C1 segment of cervical spinal cord (tissue), 14 donors: Measurements from ENCODE around the gene SDHAF4.
A peak's percentile ranks its signal among the peaks of the same experiment; 100 is the strongest.
"Not testable (repeated sequence)": the region's sequence is repeated elsewhere in the genome, so short reads cannot be mapped to it uniquely, and the experiment has no call there.

Experiments
- DNase-seq, 14 donors: peaks; one replicate each; lab custom pipeline; 2025; lab: John Stamatoyannopoulos, UW

Gene SDHAF4

DNA sequence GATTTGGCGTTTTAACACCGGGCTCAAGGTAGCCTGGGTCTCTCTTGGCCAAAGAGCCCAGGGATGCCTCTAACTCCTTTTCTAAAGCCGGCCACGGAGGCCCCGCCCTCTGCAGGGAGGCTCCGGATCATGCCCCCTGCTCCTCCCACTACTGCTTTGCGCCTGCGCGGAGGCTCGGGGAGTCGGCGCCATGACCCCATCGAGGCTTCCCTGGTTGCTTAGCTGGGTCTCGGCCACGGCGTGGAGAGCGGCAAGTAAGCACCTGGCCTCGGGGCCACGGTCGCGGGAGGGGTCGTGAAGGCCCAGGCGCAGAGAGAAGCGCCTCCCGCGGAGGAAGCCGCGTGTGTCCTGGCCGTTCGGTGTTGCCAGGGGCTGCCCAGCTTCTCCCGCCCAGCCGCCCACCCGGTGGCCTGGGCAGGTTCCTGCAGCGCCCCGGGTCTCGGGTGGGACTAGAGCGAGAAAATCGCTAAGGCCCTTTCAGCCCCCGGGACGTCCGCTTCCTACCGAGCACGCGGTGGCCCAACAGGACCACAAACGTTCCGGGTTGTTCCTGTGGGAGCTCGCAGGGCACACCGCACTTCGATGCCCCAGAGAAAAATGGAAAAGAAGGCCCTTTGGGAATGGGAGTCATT, at the start of gene SDHAF4:
Gene SDHAF4 (plus strand): TSS at position 180 of the 632 bp plus-strand sequence. CDS start 11 bp downstream, at position 191.
- peak; percentile 40 to 93 (median 88) for DNase-seq

DNA sequence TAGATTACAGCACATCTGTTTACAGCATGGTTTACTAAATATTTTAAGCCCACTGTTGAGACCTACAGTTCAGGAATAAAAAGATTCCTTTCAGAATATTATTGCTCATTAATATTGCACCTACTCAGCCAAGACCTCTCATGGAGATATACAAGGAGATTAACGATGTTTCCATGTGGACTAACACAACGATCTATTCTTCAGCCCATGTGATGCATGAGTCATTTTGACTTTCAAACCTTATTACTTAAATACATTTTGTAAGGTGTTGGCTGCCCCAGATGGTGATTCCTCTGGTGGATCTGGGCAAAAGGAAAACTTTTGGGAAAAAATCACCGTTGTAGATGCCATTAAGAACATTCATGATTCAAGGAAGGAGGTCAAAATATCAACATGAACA, 48.0 kb upstream of the SDHAF4 start:
- DNase-seq, result no peak

DNA sequence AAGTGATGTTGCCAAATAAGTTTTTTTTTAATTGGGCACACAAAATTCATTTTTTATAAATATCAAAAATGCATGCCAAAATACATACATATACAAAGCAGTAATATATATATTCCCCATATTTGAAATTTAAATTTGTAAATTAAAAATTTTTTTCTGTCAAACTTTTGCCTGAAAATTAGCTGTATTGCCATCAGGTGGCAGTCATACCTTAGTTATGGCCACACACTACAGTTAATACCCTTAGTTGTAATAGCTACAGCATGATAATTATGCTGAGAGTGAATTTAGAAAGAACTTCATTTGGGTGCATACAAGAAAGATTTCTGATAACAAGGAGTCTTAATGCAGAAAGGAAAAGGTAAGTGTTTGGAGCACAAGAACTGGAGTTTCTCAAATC, 46.2 kb upstream of the SDHAF4 start:
- DNase-seq, result no peak

DNA sequence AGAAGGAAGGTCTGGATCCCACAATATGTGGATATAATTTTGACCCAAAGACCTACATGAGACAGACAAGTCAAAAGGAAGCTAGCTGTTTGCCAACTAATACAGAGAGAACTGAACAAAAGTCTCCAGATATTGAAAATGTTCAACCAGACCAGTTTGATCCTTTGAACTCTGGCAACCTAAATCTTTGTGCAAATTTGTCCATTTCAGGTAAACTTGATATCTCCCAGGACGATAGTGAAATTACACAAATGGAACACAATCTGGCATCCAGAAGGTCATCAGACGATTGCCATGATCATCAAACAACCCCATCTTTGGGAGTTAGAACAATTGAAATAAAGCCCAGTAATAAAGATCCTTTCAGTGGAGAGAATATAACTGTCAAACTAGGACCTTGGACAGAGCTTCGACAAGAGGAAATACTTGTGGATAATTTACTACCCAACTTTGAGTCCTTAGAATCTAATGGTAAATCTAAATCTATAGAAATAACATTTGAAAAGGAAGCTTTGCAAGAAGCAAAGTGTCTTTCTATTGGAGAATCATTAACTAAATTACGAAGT, 41.9 kb upstream of the SDHAF4 start:
- no peak for DNase-seq

DNA sequence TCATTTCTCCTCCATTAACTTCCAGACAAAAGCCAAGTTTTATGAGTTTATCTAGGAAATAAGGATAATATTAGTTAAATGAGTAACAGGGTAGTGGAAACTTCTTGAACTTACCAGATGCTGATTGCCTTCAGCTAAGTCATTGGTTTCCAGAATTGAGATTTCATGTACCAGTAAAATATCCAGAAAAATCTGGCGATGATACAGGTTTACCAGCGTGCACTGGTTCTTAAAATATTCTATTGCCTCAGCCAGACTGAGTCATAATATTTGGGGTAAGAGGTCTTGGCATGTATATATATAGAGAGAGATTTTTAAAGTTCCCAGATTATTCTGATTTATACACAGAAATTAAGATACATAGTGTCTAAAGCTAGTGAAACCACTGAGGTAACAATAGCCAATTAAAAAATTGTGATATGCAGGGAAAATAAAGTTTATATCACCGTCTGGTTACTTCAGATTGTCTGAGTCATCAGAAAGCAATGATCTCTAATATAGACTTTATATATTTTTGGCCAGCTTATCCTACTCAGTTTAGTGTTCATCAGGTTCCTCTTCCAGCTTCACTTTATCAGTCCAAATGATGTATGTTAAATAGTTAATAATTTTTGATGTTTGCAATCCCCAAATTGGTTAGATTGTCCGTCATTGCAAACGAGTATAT, 39.5 kb upstream of the SDHAF4 start:
- DNase-seq, result no peak

DNA sequence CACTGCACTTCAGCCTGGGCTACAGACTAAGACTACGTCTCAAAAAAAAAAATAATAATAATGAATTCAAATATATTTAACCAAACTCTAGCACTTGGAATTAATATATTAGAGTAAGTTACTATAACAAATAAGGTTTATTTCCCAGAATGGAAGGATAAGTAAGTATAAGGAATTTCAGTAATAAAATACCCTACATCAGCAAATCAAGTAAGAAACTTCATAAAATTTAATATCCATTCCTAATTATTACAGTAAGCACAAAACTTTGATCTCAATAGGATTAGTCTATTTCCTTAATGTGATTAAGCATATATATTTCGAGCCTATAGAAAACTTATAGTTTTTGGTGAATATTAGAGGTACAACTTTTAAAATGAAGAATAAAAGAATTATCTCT, 36.7 kb upstream of the SDHAF4 start:
- no peak for DNase-seq

DNA sequence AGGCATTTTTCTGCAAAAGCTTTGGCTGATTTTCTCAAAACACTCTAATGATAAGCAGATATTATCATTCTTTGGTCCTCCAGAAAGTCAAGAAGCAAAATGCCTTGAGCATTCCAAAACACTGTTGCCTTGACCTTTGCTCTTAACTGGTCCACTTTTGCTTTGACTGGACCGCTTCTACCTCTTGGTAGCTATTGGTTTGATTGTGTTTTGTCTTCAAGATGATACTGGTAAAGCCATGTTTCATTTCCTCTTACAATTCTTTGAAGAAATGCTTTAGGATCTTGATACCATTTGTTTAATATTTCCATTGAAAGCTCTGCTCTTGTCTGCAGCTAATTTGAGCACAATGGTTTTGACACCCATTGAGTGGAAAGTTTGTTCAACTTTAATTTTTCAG, 35.6 kb upstream of the SDHAF4 start:
- no peak for DNase-seq

DNA sequence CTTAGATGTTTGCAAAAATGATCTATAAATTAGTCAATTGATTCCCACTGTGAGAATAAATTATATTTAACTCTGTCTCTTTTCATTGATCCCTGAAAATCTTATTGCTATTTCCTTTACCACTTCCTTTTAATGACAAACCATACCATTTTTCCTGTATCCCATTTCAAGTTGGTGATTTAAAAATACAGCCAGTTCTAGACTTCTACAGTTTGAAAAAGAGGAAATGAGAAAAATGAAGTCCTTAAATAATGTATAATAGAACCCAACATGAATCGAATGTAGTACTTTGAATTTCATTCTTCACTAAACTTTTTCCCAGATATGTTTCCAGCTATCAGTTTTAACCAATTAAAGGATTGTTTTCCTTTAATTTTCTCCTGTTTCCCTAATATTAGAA, 29.5 kb upstream of the SDHAF4 start:
- no peak for DNase-seq

DNA sequence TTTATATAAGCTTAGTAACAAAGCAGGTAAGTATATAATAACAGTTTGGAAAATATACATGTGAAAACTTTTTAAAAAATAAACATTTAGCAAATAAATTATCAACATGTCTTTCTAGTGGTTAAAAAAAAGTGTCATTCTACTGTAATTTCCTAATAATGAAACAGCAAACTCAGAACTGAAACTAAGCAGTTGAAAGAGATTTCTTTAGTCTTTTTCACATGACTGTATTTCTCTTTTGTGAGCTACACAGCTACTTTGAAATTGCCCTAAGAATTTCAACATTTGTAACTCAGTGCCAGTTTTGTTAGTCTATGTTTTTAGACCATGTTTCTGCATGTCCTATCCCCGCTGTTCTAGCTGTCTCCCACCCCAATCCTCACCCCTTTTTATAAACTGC, 28.4 kb upstream of the SDHAF4 start:
- DNase-seq, result no peak

DNA sequence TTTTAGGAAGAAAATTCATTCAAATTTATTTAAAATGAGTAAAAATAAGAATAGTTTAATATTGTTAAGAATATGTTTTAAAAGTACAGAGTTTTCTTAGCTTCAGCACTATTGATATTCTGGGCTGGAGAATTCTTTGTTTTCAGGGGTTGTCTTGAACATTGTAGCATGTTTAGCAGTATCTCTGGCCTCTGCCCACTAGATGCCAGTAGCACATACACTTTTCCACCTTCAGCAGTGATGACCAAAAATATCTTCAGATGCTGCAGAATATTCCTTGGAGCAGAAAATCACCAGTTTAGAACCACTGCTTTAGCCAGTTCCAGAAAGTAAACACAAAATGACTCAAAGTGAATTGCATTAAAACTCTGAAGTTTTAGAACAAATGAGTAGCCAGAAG, 19.4 kb upstream of the SDHAF4 start:
- peak in 1 of 14 donors; percentile 5 for DNase-seq

DNA sequence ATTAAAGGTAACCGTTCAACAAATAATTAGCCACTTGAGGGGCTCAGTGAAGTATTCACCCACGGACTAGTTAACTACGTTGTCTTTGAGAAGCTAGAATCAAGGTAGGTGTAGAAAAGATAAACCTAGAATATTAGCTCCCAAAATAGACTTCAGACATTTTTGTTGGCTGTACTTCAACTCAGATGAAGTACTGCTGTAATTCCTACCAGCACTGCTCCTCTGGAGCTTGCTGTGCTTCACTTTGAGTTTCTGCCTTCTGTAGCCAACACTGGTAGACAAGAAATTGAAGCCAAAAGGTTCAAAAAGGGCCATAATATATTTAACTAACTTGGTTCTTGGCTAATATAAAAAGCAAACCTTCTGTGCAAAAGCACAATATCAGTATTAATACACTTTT, 18.8 kb upstream of the SDHAF4 start:
- DNase-seq, result no peak

DNA sequence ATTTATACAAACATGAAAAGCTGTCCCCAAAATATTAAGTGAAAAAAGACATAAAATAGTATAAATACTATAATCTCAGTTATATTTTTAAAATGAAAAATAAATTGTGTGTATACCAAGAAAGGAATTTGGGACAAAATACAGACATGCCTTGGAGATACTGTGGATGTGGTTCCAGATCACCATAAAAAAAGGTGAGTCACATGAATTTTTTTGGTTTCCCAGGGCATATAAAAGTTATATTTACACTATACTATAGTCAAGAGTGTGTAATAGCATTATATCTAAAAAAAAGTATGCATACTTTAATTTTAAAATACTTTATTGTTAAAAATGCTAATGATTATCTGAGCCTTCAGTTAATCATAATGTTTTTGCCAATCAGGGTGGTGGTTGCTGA, 17.4 kb upstream of the SDHAF4 start:
- no peak for DNase-seq

DNA sequence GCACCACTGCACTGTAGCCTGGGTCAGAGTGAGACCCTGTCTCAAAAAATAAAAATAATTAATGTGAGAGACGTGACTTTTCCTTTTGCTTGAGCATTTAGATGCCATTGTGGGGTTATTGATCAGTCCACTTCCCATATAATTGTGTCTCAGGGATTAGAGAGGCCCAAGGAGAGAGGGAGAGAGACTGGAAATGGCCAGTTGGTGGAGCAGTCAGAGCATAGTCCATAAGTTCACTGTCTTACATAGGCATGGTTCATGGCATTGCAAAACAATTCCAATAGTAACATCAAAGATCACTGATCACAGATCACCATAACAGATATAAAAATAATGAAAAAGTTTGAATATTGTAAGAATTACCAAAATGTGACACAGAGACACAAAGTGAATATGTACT, 15.2 kb upstream of the SDHAF4 start:
- no peak for DNase-seq

DNA sequence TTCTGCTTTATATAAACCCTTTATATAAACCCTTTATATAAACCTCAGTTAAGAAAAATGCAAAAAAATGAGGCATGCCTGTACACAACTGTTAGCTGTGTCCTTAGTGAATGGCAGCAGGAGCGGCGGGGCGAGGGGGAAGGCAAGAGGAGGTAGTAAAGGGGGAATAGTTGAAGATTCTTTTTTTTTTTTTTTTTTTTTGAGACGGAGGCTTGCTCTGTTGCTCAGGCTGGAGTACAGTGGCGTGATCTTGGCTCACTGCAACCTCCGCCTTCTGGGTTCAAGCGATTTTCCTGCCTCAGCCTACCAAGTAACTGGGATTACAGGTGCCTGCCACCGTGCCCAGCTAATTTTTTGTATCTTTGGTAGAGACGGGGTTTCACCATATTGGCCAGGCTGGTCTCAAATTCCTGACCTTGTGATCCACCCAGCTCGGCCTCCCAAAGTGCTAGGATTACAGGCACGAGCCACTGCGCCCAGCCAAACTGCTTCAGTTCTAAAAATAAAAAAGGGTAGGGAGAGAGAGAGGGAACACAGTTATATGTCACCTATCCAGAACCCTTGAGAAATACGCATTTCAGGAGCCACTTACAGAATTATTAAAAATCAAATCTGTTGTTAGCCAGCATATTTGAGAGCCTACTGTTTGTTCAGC, 14.3 kb upstream of the SDHAF4 start:
- DNase-seq, result not testable (repeated sequence)

DNA sequence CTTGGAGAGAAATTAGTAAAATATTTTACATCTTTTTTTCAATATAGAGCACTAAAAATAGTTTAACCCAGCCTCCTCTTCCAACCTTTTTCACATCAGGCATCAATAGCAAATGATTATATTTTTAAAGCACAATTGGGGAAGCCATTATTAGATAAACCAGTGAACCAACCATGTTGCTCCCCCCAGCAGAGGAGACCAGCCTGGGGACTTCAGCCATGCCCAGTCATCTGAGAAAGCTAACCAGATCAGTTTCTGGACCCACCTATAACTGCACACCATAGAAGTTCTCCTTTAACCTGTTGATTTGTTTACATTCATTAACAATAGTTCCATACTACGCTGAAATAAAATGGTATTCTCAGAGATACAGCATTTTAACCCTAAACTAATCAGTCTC, 13.8 kb upstream of the SDHAF4 start:
- DNase-seq, result no peak

DNA sequence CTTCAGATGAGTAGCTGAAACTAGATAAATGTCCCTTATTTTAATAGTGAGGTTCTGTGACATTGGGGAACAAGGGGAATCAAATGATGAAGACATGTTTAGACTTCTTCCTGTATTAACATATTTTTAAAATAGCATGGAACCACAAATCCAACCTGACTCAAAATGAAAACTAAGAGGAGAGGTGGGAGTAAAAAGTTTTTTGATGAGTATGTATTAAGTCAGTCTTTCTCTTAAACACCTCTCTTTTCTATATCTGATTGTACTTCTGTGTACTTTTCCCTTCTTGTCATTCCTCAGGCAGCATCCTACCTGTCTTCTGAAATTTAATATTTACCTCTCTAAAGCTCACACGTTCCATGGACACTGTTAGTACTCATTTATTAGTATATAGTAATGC, 8.7 kb upstream of the SDHAF4 start:
- DNase-seq, result no peak

DNA sequence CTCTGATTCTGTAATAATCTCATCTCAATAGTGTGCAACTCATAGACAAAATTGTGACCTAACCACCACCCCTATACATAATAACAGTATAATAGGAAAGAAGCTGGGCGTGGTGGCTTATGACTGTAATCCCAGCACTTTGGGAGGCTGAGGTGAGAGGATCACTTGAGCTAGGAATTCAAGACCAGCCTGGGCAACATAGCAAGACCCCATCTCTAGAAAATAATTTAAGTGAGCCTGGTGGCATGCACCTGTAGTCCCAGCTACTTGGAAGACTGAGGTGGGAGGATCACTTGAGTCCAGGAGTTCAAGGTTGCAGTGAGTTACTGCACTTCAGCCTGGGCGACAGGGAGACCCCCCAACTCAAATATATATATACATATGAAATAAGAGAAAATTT, 4.3 kb upstream of the SDHAF4 start:
- not testable (repeated sequence) for DNase-seq

DNA sequence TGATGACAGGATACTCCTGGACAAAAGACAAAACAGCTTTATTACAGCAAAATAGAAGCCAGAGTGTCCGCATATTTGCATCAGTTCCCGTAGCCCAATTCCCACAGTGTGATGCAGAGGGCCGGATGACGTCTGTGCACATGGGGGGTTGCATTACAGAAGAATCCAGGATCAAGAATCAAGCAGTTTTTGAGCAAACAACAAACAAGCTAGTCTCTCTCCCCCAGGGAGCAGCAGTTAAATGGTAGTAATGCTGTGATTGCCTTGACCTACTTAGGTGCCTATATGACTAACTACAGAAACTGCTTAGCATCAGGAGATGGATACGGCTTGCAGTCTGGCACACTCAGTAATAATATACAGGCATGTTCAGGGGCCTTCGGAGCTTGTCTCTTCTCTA, 3.2 kb upstream of the SDHAF4 start:
- DNase-seq, result no peak

DNA sequence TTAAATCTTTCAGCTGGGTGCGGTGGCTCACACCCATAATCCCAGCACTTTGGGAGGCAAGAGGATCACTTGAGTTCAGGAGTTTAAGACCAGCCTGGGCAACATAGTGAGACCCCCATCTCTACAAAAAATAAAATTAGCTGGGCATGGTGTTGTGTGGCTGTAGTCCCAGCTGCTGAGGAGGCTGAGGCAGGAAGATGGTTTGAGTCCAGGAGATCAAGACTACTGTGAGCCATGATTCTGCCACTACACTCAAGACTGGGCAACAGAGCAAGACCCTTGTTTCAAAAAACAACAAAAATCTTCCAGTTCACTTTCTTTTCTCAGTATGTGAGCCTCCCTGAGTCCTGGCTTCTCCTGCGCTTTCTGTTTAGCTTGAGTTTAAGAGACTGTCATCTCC, 7.9 kb downstream of the SDHAF4 start:
- DNase-seq, result no peak

DNA sequence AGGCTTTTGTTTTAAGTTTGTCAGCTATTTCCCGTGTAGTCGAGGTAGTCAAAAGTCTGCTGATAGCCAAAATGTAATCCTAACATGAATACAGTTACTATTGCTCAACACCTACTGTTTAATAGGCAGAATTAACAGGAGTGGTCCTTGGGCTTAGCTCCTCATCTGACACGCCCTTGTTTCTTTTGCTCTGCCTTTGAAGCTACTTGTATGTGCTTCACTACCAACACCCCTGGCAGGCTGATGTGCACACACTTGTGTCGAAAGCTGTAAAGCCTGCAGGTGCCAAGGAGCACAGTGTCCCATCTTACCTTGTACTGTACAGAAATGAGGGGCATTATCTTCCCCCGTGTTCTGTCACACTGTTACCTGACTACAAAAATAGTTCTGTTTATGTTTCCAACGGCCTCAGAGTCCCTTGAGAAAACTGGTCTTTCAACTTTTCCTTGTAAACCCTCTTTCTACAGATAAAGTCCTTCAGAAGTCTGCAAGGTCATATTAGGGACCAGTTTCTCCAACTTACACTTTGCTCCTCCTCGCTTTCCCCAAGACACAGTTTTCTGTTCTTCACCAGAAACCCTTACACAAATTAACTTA, 9.3 kb downstream of the SDHAF4 start:
- DNase-seq, result no peak

DNA sequence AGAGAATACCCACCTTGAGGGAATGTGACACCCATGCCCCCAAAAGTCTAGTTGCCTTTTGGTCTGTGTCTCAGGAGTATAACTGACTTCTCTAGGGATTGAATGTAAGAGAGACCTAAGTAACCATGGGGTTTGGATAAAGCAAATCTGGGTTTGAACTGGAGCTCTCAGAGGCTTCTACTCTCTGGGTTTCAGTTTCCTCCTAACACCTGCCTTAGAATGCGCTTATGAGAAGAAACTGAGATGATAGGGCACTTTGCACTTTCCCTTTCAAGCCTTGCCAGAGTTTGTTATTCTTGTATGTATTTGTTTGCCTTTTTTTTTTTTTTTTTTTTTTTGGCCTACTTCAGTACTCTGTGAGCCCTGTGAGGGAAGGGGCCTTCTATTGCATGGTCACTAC, 19.4 kb downstream of the SDHAF4 start:
- DNase-seq, result no peak

DNA sequence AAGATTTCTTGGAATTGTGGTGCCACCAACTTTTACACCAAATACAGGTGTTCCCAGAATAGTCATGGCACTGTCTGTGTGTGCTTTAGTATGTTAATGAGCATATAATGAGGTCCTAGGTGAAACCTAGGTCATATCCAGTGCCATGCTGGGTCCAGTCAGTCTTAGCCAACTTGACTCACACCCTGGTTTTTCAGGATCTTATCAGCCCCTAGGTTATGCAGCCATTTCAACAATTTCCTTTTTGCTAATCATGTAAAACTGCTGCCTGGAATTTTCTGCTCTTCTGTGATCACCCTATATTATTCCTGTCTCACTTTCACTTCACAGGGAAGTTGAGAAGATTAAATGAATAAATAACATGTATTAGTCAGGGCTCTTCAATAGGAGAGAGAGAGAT, 23.7 kb downstream of the SDHAF4 start:
- no peak for DNase-seq
